Heart right ventricle (tissue), 16 donors: ENCODE data around the gene LRP6. TPM values are rescaled to one million over a fixed set of nuclear protein-coding genes. Genes with fewer than 3 reads are reported as not detected.

Experiments
- ATAC-seq, 8 donors: fragments of 200-7000 bp; cut with Tn5 transposase; one replicate each; pipeline ENCODE4 v1.9.1; 2020; ENCODE audit warnings: mild to moderate bottlenecking in 8 of 8, moderate library complexity in 8 of 8, moderate number of reproducible peaks in 1 of 8
- DNase-seq, 2 donors: peaks; one replicate each; pipeline ENCODE4 v3.0.0-alpha.2; 2020
- H3K27ac ChIP-seq, 10 donors: fragments of 200-600 bp; sonication (generic) in 2 of 10; one replicate each; pipeline versions ENCODE4 v1.5.0 to v1.8.0; 2020 to 2022; ENCODE audit warnings: mild to moderate bottlenecking in 3 of 10
- H3K27me3 ChIP-seq, 7 donors: fragments of 200-600 bp; one replicate each; pipeline ENCODE4 v1.8.0; 2021 to 2022; ENCODE audit warnings: mild to moderate bottlenecking in 2 of 7
- H3K36me3 ChIP-seq, 9 donors: fragments of 200-600 bp; sonication (generic) in 1 of 9; one replicate each; pipeline versions ENCODE4 v1.5.0 to v1.8.0; 2020 to 2022; ENCODE audit warnings: mild to moderate bottlenecking in 2 of 9
- H3K4me1 ChIP-seq, 9 donors: fragments of 200-600 bp; sonication (generic) in 1 of 9; one replicate each; pipeline versions ENCODE4 v1.5.0 to v1.8.0; 2020 to 2022; ENCODE audit warnings: mild to moderate bottlenecking in 4 of 9
- H3K4me3 ChIP-seq, 10 donors: fragments of 200-600 bp; sonication (generic) in 2 of 10; one replicate each; pipeline versions ENCODE4 v1.5.0 to v1.8.0; 2020 to 2022; ENCODE audit warnings: mild to moderate bottlenecking in 7 of 10, moderate library complexity in 2 of 10
- H3K9me3 ChIP-seq, 11 donors: fragments of 200-600 bp in 10 of 11; sonication (generic) in 2 of 11; one replicate each; pipeline versions ENCODE4 v1.5.0 to v1.8.0; 2013 to 2022; ENCODE audit warnings: mild to moderate bottlenecking in 2 of 11, control low read depth in 1 of 11, moderate library complexity in 1 of 11
- WGBS, 2 donors: extraction: QIAGEN DNeasy Blood & Tissue Kit; methylation state at CpG; one replicate each; pipeline ENCODE4 v1.1.7; 2013; ENCODE audit warnings: inconsistent platforms in 1 of 2; 5-methylcytosine and 5-hydroxymethylcytosine counted together
- intact Hi-C, 10 donors: fragments of 100-400 bp; cut with DNase I; formaldehyde crosslinking; loops; one replicate each; pipeline versions ENCODE4 v1.11.1 to v1.14.2; 2022
- polyA plus RNA-seq, 2 donors: library from polyadenylated mRNA; stranded (reverse); fragments of 200-250 nt; gene quantifications; one replicate each; pipeline ENCODE4 v1.2.3, GENCODE V29; 2013
- total RNA-seq, 10 donors: library from RNA; stranded (reverse); fragmentation: NEBNext Ultra II Directional in 3 of 10; extraction: Animal tissue kit (Norgen Biotek cat#: 25700) in 3 of 10; gene quantifications; one replicate each; pipeline versions ENCODE4 v1.2.1 to v1.2.4, GENCODE V29; 2021 to 2023
- TF ChIP-seq, protein P1 (sequence below), 9 donors: fragments of 200-600 bp; sonication (generic) in 2 of 9; IDR thresholded peaks; one replicate each; pipeline versions ENCODE4 v1.5.0 to v1.8.0; 2021 to 2022; ENCODE audit warnings: antibody characterized with exemption in 9 of 9, mild to moderate bottlenecking in 5 of 9, moderate library complexity in 1 of 9
- donor health status: Arrhythmogenic right ventricular cardiomyopathy.
- donor health status: ischemic (EF 13 %, LVEDD 7.1; RV severe dilation, severe dysfunction).
- donor health status: healthy with polysubstance abuse.
- donor health status: DM: no; HTN: yes; CAD: no.
- donor health status: DM: no; HTN: no; CAD: no.
- donor health status: ischemic (EF 25% LVEDD 6.9; RV normal size, moderate dysfunction).
- donor health status: ischemic (EF 25% LVEDD 5.7; RV mildly dilated, moderate dysfunction).
- donor health status: healthy.
- donor health status: DM: yes; HTN: yes; CAD: no.
- donor health status: Ischemic cardiomyopathy.
- donor health status: ischemic (EF 35%, LVEDD 5.7; RV mildly dilated, moderate dysfunction).
- donor health status: nonischemic (EF 11% LVEDD 7.7; RV severe dilation, severe dysfunction).
- donor health status: DM: yes; HTN: yes; CAD: no.
- donor health status: PGD.
- donor health status: ischemic (EF 29% LVEDD 5.4; RV normal size, mild dysfunction).
- donor health status: nonischemic (EF 23%, LVEDD 6.1; RV moderate dilation, normal function).

Gene LRP6
- total and polyA plus RNA-seq, 12 donors = 3.1 to 31.1 (median 24.8) TPM

GRCh38 chr12:12091977-12092663 is 174.7 kb downstream of the LRP6 start:
- no peaks in the 10 kb centered on the region for H3K27me3 ChIP-seq
- DNase-seq (no peak), ATAC-seq (peak in 4 of 8 donors; percentile 16 to 42 (median 30))
- peaks cover 0 to 9% (median 0%) of the 10 kb centered on the region in 9 donors for H3K4me1 ChIP-seq
- intact Hi-C loops = no loop called here
- 66 to 70% methylated on average over 14 of the region's 14 CpGs for WGBS, 2 donors
- no peaks in the 10 kb centered on the region for H3K36me3 ChIP-seq
- H3K27ac ChIP-seq = no peak overlapping the region
- no peak overlapping the region for H3K4me3 ChIP-seq
- H3K9me3 ChIP-seq = no peaks in the 10 kb centered on the region
- TF ChIP-seq, protein P1, sequence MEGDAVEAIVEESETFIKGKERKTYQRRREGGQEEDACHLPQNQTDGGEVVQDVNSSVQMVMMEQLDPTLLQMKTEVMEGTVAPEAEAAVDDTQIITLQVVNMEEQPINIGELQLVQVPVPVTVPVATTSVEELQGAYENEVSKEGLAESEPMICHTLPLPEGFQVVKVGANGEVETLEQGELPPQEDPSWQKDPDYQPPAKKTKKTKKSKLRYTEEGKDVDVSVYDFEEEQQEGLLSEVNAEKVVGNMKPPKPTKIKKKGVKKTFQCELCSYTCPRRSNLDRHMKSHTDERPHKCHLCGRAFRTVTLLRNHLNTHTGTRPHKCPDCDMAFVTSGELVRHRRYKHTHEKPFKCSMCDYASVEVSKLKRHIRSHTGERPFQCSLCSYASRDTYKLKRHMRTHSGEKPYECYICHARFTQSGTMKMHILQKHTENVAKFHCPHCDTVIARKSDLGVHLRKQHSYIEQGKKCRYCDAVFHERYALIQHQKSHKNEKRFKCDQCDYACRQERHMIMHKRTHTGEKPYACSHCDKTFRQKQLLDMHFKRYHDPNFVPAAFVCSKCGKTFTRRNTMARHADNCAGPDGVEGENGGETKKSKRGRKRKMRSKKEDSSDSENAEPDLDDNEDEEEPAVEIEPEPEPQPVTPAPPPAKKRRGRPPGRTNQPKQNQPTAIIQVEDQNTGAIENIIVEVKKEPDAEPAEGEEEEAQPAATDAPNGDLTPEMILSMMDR (IDR thresholded peaks at IDR 0.05) = no peak

- H3K4me3 ChIP-seq = no peak overlapping the region
- TF ChIP-seq, protein P1 (IDR thresholded peaks at IDR 0.05) = no peak
- intact Hi-C loops = no loop called here
- DNase-seq = no peak
- H3K27me3 ChIP-seq = no peaks in the 10 kb centered on the region
- no peaks in the 10 kb centered on the region for H3K9me3 ChIP-seq
- H3K36me3 ChIP-seq = no peaks in the 10 kb centered on the region
- no peak for ATAC-seq
- peaks cover 0 to 9% (median 0%) of the 10 kb centered on the region in 9 donors for H3K4me1 ChIP-seq
- H3K27ac ChIP-seq = no peak overlapping the region
- 79 to 89% methylated on average over 3 of the region's 3 CpGs for WGBS, 2 donors
These were observed 175.8 kb downstream of the LRP6 start for GRCh38 chr12:12091071-12091470.

DNA sequence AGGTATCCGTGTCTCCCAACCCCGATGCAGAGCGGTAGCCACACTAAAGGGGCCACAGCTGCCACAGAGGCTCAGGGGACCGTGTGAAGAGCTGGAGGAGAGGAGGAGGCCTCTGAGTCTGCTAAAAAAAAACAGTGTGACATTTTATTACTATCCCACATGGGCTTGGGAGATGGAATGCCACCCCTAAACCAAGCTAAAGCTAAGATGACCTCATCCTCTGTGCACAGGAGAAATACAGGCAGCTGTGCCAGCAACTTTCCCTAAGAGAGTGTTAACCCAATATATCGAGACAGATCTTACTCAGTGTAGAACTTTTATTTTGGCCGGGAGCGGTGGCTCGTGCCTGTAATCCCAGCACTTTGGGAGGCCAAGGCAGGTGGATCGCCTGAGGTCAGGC is 178.1 kb downstream of the LRP6 start:
- DNase-seq (no peak), ATAC-seq (no peak)
- Histone ChIP-seq H3K9me3 (no peaks in the 10 kb centered on the region), H3K4me1 (peaks cover 0 to 9% (median 0%) of the 10 kb centered on the region in 9 donors), H3K4me3 (no peak overlapping the region), H3K27ac (no peak overlapping the region), H3K27me3 (no peaks in the 10 kb centered on the region), H3K36me3 (no peaks in the 10 kb centered on the region)
- 91 to 97% methylated on average over 9 of the region's 9 CpGs for WGBS, 2 donors
- TF ChIP-seq, protein P1 (IDR thresholded peaks at IDR 0.05) = no peak
- intact Hi-C loops = no loop called here

DNA sequence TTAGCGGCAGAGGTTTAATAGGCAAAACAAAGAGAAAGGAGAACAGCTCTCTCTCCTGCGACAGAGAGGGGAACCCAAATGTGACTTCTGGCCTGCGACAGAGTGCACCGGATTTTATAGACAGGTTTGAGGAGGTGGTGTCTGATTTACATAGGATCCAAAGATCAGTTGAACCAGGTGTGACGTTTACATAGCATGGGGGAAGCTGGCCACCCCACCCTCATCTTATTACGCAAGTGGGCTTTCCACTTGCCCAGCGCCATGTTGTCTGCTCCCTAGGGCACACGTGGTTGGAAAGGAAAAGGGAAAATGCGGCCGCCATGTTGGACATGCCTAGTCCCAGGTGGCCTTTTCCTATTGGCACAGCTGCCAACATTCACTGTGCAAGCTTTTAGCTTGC is 178.7 kb downstream of the LRP6 start:
- Histone ChIP-seq H3K27me3 (no peaks in the 10 kb centered on the region), H3K4me3 (no peak overlapping the region), H3K27ac (no peak overlapping the region), H3K4me1 (peaks cover 0 to 9% (median 0%) of the 10 kb centered on the region in 9 donors), H3K36me3 (no peaks in the 10 kb centered on the region), H3K9me3 (no peaks in the 10 kb centered on the region)
- ATAC-seq = no peak
- TF ChIP-seq, protein P1 (IDR thresholded peaks at IDR 0.05) = no peak
- no peak for DNase-seq
- intact Hi-C loops = no loop called here
- WGBS, 2 donors = 93 to 96% methylated on average over 10 of the region's 10 CpGs
